Common myeloid progenitor, CD34-positive (primary cell): ENCODE measurements around the gene SMIM27.
"Not testable (repeated sequence)": the region's sequence is repeated elsewhere in the genome, so short reads cannot be mapped to it uniquely, and the experiment has no call there.

ENCODE experiments used
- CTCF ChIA-PET: fragments of 350-600 bp; sonication (Branson Sonifier 250); formaldehyde crosslinking; loops from one replicate; lab custom pipeline; 2021; ENCODE audit warnings: antibody characterized with exemption; lab: Charles Lee
- POLR2A ChIA-PET: fragments of 350-600 bp; sonication (Branson Sonifier 250); formaldehyde crosslinking; loops from one replicate; lab custom pipeline; 2021; ENCODE audit warnings: antibody characterized with exemption; lab: Charles Lee
- DNase-seq, 3 donors: peaks; one replicate each; pipeline versions ENCODE4 v3.0.0 to v3.0.0-alpha.2; 2013
- H3K27ac ChIP-seq, 2 experiments: 1 replicate in 1 of 2; 2 replicates in 1 of 2; pipeline ENCODE4 v1.7.0; 2013; ENCODE audit warnings: inconsistent platforms in 2 of 2, low read length in 2 of 2, mild to moderate bottlenecking in 2 of 2, low read depth in 1 of 2, moderate library complexity in 1 of 2; ENCODE audit not compliant: severe bottlenecking in 2 of 2, insufficient read depth in 1 of 2, poor library complexity in 1 of 2
- H3K27me3 ChIP-seq, 5 experiments: replicated peaks in 2 of 5; 1 replicate in 3 of 5; 2 replicates in 2 of 5; pipeline versions ENCODE4 v1.6.1 to v1.7.0; 2013; ENCODE audit warnings: low read length in 4 of 5, mild to moderate bottlenecking in 2 of 5, moderate library complexity in 2 of 5, inconsistent platforms in 1 of 5; ENCODE audit not compliant: insufficient read depth in 5 of 5, control insufficient read depth in 4 of 5
- H3K36me3 ChIP-seq, 4 experiments: 1 replicate in 2 of 4; 2 replicates in 2 of 4; pipeline versions ENCODE4 v1.6.1 to v1.7.0; 2013; ENCODE audit warnings: low read length in 3 of 4, control low read depth in 1 of 4, mild to moderate bottlenecking in 1 of 4; ENCODE audit not compliant: control insufficient read depth in 4 of 4, insufficient read depth in 4 of 4
- H3K4me1 ChIP-seq, 4 experiments: 1 replicate in 3 of 4; 2 replicates in 1 of 4; pipeline versions ENCODE4 v1.6.1 to v1.7.1; 2013; ENCODE audit warnings: low read length in 3 of 4, mild to moderate bottlenecking in 3 of 4, control low read depth in 1 of 4, inconsistent platforms in 1 of 4, moderate library complexity in 1 of 4; ENCODE audit not compliant: control insufficient read depth in 4 of 4, insufficient read depth in 4 of 4; ENCODE audit errors: control extremely low read depth in 1 of 4
- H3K4me3 ChIP-seq, 7 experiments: 1 replicate in 4 of 7; 2 replicates in 3 of 7; pipeline versions ENCODE4 v1.5.1 to v1.7.0; 2013; ENCODE audit warnings: mild to moderate bottlenecking in 7 of 7, low read length in 6 of 7, moderate library complexity in 6 of 7, inconsistent platforms in 2 of 7, low read depth in 2 of 7, control low read depth in 1 of 7; ENCODE audit not compliant: insufficient read depth in 4 of 7, control insufficient read depth in 1 of 7; ENCODE audit errors: extremely low read depth in 1 of 7
- H3K9me3 ChIP-seq, 5 experiments: 1 replicate in 4 of 5; 2 replicates in 1 of 5; pipeline versions ENCODE4 v1.6.1 to v1.7.1; 2013; ENCODE audit warnings: low read length in 4 of 5, mild to moderate bottlenecking in 2 of 5, inconsistent platforms in 1 of 5, low read depth in 1 of 5, moderate library complexity in 1 of 5; ENCODE audit not compliant: control insufficient read depth in 4 of 5, insufficient read depth in 2 of 5; ENCODE audit errors: control extremely low read depth in 1 of 5
- WGBS: methylation state at CpG from one replicate; pipeline ENCODE4 v1.1.5; 2013; ENCODE audit not compliant: insufficient coverage; 5-methylcytosine and 5-hydroxymethylcytosine counted together

SMIM27 gene

DNA sequence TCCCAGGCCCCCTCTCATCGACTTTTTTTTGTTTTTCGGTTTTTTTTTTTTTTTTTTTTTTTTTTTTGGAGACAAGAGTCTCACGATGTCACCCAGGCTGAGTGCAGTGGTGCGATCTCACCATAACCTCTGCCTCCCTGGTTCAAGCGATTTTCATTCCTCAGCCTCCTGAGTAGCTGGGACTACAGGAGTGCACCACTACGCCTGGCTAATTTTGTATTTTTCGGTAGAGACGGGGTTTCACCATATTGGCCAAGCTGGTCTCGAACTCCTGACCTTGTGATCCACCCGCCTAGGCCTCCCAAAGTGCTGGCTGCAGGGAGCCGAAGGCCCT, 27.6 kb upstream of the SMIM27 start:
- peak overlapping the region in 2 of 7 experiments; percentile 95 to 96 for H3K4me3 ChIP-seq
- H3K4me1 ChIP-seq, result peaks cover 7 to 18% (median 13%) of the 10 kb centered on the region in 4 experiments
- H3K27ac ChIP-seq, H3K36me3 ChIP-seq, POLR2A ChIA-PET, H3K27me3 ChIP-seq: not testable (repeated sequence)
- peak in 1 of 3 donors; percentile 6 for DNase-seq
- H3K9me3 ChIP-seq, result peaks cover 0 to 12% (median 0%) of the 10 kb centered on the region in 5 experiments
- WGBS, result 96% methylated on average over 11 of the region's 11 CpGs
- CTCF ChIA-PET, result interaction anchor here (1.0 to 3.0 kb wide), 6 partner anchors 21 to 62 kb away, joined by 3 to 21 read pairs (median 5); partner anchors contain the start of gene NDUFB6

DNA sequence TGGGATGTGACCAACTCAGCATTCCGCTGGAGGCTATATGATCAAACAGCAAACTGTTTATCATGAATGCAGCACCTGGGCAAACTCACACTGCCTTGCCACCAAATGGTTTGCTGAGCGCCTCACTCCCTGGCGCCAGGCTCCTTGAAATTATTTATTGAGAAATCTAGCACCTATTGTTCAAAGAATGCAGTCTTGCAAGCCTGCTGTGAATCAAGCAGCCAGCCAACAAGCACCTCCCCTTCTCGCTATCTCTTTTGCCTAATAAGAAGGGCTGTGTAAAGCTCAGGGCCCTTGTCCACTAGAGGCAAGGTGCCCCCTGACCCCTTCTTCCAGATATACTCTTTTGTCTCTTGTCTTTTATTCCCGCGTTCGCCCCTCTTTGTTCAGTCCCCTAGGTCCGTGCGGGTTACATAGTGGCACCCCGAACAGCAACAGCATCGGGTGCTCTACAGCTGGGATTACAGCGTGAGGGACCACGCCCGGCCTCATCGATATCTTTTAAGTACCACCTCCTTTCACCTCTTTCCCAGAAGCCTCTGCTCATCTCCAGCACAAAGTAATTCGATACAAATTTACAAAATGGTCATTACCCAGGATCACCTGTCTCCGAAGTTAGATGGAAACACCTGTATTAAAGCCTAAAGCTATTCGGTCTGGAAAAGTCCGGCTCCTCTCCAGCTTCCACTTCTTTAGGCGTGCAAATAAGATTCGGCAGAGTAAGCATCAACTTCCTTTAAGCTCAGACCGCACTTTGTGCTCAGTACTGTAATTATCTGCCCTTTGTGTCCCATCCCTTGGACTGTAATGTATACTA, 27.0 kb upstream of the SMIM27 start:
- Histone ChIP-seq H3K27me3 (no peaks in the 10 kb centered on the region), H3K27ac (peak overlapping the region; percentile 17 to 83), H3K36me3 (peaks cover 0 to 4% (median under 1%) of the 10 kb centered on the region in 4 experiments), H3K4me3 (peak overlapping the region in 6 of 7 experiments; percentile 81 to 98 (median 96)), H3K9me3 (peaks cover 0 to 12% (median 0%) of the 10 kb centered on the region in 5 experiments), H3K4me1 (peaks cover 7 to 18% (median 13%) of the 10 kb centered on the region in 4 experiments)
- ChIA-PET POLR2A (interaction anchor here (0.6 to 1.7 kb wide), 2 partner anchors 26 to 792 kb away, joined by 4 to 7 read pairs; no protein-coding TSS in a partner anchor), CTCF (interaction anchor here (1.0 to 3.4 kb wide), 17 partner anchors 16 to 146 kb away, joined by 3 to 21 read pairs (median 6); partner anchors contain the start of gene NDUFB6)
- peak in 2 of 3 donors; percentile 32 to 54 for DNase-seq
- 63% methylated on average over 21 of the region's 22 CpGs for WGBS

DNA sequence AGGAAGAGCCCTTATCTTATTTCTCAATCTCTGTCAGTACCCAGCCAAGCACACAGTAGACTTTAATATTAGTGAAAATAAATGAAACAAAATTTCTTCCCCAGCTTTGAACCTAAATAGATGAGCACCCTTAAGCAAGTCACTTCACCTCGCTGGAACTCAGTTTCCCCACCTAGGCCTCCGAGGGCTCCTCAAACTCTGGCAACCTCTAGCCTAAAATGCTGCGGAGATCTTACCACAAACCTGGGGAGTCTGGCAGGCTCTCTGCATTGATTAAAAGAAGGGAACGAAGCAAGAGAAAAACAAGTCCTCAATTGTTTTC, 26.5 kb upstream of the SMIM27 start:
- Histone ChIP-seq H3K4me1 (peaks cover 7 to 18% (median 13%) of the 10 kb centered on the region in 4 experiments), H3K27me3 (no peaks in the 10 kb centered on the region), H3K36me3 (peaks cover 0 to 4% (median under 1%) of the 10 kb centered on the region in 4 experiments), H3K27ac (peak overlapping the region; percentile 61 to 83), H3K4me3 (peak overlapping the region; percentile 81 to 98 (median 95)), H3K9me3 (peaks cover 0 to 10% (median 0%) of the 10 kb centered on the region in 5 experiments)
- ChIA-PET POLR2A (interaction anchor here (0.6 to 1.7 kb wide), 3 partner anchors 25 to 792 kb away, joined by 3 to 7 read pairs (median 4); no protein-coding TSS in a partner anchor), CTCF (interaction anchor here (0.7 to 3.4 kb wide), 21 partner anchors 17 to 146 kb away, joined by 3 to 21 read pairs (median 5); partner anchors contain the start of genes NDUFB6 and SMIM27)
- DNase-seq, result no peak
- 5% methylated on average over 3 of the region's 4 CpGs for WGBS

DNA sequence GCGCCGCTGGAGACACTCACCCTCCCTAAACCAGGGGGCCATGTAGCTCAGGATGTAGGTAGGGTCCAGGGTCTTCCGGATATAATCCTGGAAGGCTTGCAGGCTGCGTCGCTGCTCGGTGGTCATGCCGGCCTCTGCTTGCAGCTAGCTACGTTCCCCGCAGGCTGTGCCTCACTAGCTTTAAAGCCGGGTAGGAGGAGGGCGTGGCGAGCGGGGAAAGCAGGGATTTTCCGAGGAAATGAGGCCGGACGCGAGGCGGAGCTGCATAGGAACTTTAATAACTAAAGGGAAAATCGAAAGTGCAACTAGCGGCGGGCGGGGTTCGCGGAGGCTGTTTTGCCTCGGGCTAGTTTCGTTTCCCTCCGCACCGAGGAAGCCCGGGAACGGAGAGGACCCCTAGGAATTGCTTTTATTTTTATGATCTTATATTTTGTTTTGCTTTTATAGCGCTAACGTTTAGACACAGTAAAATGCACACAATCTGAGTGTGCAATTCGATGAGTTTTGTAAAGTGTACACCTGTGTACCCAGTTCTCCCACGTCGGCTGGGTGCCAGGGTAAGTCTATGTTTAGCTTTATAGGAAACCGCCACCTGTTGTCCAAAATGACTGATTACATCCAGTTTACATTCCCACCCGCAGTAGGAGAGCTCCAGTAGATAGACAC, 26.0 kb upstream of the SMIM27 start, which contains the start of gene RIGI:
Gene RIGI (minus strand): TSS at position 156 of the 666 bp plus-strand sequence. CDS start 30 bp downstream, at position 126.
- peaks cover 0 to 7% (median 1%) of the 10 kb centered on the region in 4 experiments for H3K36me3 ChIP-seq
- 0% methylated on average over 27 of the region's 37 CpGs for WGBS

DNA sequence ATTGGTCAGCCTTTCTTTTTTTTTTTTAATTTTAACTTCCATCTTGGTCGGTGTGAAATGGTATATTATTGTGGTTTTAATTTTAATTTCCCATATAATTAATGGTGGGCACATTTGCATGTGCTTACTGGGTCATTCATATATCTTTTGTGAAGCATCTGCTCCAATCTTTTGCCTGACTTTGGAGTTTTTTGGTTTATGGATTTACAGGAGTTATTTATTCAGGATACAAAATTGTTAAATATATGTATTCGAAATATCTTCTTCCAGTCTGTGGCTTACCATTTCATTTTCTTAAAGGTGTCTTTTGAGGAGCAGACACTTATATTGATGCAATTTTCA, 25.4 kb upstream of the SMIM27 start:
- Histone ChIP-seq H3K4me3 (peak overlapping the region; percentile 81 to 98 (median 95)), H3K36me3 (peaks cover 0 to 12% (median 3%) of the 10 kb centered on the region in 4 experiments), H3K27ac (peak overlapping the region; percentile 61 to 83), H3K27me3 (no peaks in the 10 kb centered on the region), H3K9me3 (peaks cover 0 to 14% (median 0%) of the 10 kb centered on the region in 5 experiments), H3K4me1 (peaks cover 7 to 18% (median 13%) of the 10 kb centered on the region in 4 experiments)
- ChIA-PET CTCF (interaction anchor here (0.7 to 3.4 kb wide), 19 partner anchors 12 to 147 kb away, joined by 3 to 21 read pairs (median 5); partner anchors contain the start of genes NDUFB6 and SMIM27), POLR2A (interaction anchor here (1.4 to 1.7 kb wide), 2 partner anchors 24 to 142 kb away, joined by 3 to 7 read pairs; no protein-coding TSS in a partner anchor)
- WGBS, result no CpG with 5 or more reads among the region's 2 CpGs
- DNase-seq, result no peak

More for the DNA sequence above, 26.0 kb upstream of the SMIM27 start, which contains the start of gene RIGI:
- peaks cover 7 to 18% (median 13%) of the 10 kb centered on the region in 4 experiments for H3K4me1 ChIP-seq
- peak within 1 kb of the TSS; percentile 61 to 83 for H3K27ac ChIP-seq
- H3K4me3 ChIP-seq, result peak within 1 kb of the TSS; percentile 81 to 98 (median 95)
- no peaks in the 10 kb centered on the region for H3K27me3 ChIP-seq
- H3K9me3 ChIP-seq, result peaks cover 0 to 12% (median 0%) of the 10 kb centered on the region in 5 experiments
- peak; percentile 88 to 90 (median 90) for DNase-seq
- ChIA-PET CTCF (interaction anchor here (0.7 to 3.4 kb wide), 24 partner anchors 13 to 147 kb away, joined by 3 to 21 read pairs (median 5); partner anchors contain the start of genes NDUFB6 and SMIM27), POLR2A (interaction anchor here (1.4 to 1.7 kb wide), 2 partner anchors 25 to 141 kb away, joined by 3 to 7 read pairs; no protein-coding TSS in a partner anchor)

DNA sequence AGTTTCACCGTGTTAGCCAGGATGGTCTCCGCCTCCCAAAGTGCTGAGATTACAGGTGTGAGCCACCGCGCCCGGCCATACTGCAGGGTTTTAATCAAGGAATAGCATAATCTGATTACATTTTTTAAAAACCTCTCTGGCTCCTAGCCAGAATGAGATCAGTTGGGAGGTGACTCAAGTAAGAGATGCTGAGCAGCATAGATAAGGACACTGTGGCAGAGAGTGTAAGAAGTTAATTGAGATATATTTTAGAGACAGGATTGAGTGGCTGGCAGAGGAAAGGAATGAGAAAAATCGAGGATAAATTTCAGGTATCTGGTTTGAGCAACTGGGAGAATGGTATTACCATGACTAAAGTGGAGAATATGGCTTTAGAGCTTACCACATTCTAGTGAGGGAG, 18.8 kb upstream of the SMIM27 start:
- POLR2A ChIA-PET, result no interaction called here
- Histone ChIP-seq H3K27ac (no peak overlapping the region), H3K27me3 (no peaks in the 10 kb centered on the region), H3K36me3 (peaks cover 0 to 17% (median 4%) of the 10 kb centered on the region in 4 experiments), H3K9me3 (peaks cover 0 to 9% (median 0%) of the 10 kb centered on the region in 5 experiments), H3K4me1 (no peaks in the 10 kb centered on the region), H3K4me3 (no peak overlapping the region)
- WGBS, result 86% methylated on average over 1 of the region's 6 CpGs
- CTCF ChIA-PET, result interaction anchor here (1.0 to 1.7 kb wide), 4 partner anchors 11 to 41 kb away, joined by 3 to 8 read pairs (median 4); no protein-coding TSS in a partner anchor
- DNase-seq, result peak in 1 of 3 donors; percentile 37
